K562 (cell line): ENCODE measurements around the gene TAF11L6.
"Not testable (repeated sequence)": the region's sequence is repeated elsewhere in the genome, so short reads cannot be mapped to it uniquely, and the experiment has no call there.

Experiments
- CTCF ChIP-seq, 3 experiments: IDR thresholded peaks in 2 of 3; conservative IDR thresholded peaks in 1 of 3; 2 replicates each; pipeline ENCODE4 v1.5.1; 2011 to 2012; ENCODE audit warnings: low read length in 3 of 3, mild to moderate bottlenecking in 3 of 3, control low read depth in 2 of 3, improper control_type of control experiment in 1 of 3, inconsistent platforms in 1 of 3, low read depth in 1 of 3, mixed read lengths in 1 of 3, moderate library complexity in 1 of 3; ENCODE audit not compliant: insufficient read depth in 2 of 3
- EZH2 ChIP-seq: IDR thresholded peaks from 2 replicates; pipeline ENCODE4 v1.6.1; 2012; ENCODE audit warnings: low read depth, mild to moderate bottlenecking, inconsistent platforms, low read length, borderline replicate concordance
- HIVEP1 ChIP-seq: fragments of 250-450 bp; sonication (Bioruptor Pico); IDR thresholded peaks from 2 replicates; pipeline ENCODE4 v1.4.0; 2020; ENCODE audit warnings: mild to moderate bottlenecking
- MAFG ChIP-seq: fragments of 450-650 bp; conservative IDR thresholded peaks from 2 replicates; pipeline ENCODE4 v1.6.1; 2016; ENCODE audit warnings: missing genetic modification characterization, missing compliant biosample characterization
- MAX ChIP-seq: sonication (generic); formaldehyde crosslinking; IDR thresholded peaks from 2 replicates; pipeline ENCODE4 v1.9.0; 2022; ENCODE audit warnings: mild to moderate bottlenecking, missing genetic modification reagents
- POLR2AphosphoS5 ChIP-seq: IDR thresholded peaks from 2 replicates; pipeline ENCODE4 v1.6.1; 2011; ENCODE audit warnings: mild to moderate bottlenecking, low read depth, low read length, moderate library complexity; ENCODE audit not compliant: control insufficient read depth, insufficient read depth
- REST ChIP-seq, 2 experiments: fragments of 450-650 bp; formaldehyde crosslinking in 1 of 2; IDR thresholded peaks; 2 replicates each; pipeline versions ENCODE4 v1.4.0 to v1.6.1; 2014 to 2020; ENCODE audit warnings: mild to moderate bottlenecking in 2 of 2, borderline replicate concordance in 1 of 2, low read depth in 1 of 2
- SNRNP70 ChIP-seq: fragments of 200-400 bp; formaldehyde crosslinking; optimal IDR thresholded peaks from 2 replicates; pipeline ENCODE3; 2017; ENCODE audit warnings: low read depth, low read length
- SRF ChIP-seq, 2 experiments: fragments of 250-450, 450-650 bp in 1 of 2; sonication (Bioruptor Pico) in 1 of 2; sonication (generic) in 1 of 2; formaldehyde crosslinking; IDR thresholded peaks; 2 replicates each; pipeline versions ENCODE4 v1.5.0 to v1.5.1; 2020 to 2022; ENCODE audit warnings: mild to moderate bottlenecking in 1 of 2, missing genetic modification reagents in 1 of 2
- TAF1 ChIP-seq: IDR thresholded peaks from 2 replicates; pipeline ENCODE4 v1.6.1; 2011; ENCODE audit warnings: mild to moderate bottlenecking, low read length, moderate library complexity; ENCODE audit not compliant: insufficient read depth, control insufficient read depth, severe bottlenecking; ENCODE audit errors: extremely low read depth
- ZFP36 ChIP-seq: fragments of 150-350 bp; IDR thresholded peaks from 2 replicates; pipeline ENCODE4 v1.6.1; 2018; ENCODE audit warnings: low read length, low read depth; ENCODE audit not compliant: partially characterized antibody
- ZNF134 ChIP-seq: fragments of 250-450 bp; sonication (Bioruptor Pico); conservative IDR thresholded peaks from 2 replicates; pipeline ENCODE4 v1.4.0; 2020
- ZNF766 ChIP-seq: fragments of 200-800 bp; sonication (Bioruptor generic); conservative IDR thresholded peaks from 2 replicates; pipeline ENCODE4 v1.6.1; 2016; ENCODE audit warnings: missing genetic modification characterization, missing compliant biosample characterization
- ZNF785 ChIP-seq: fragments of 250-450 bp; sonication (Bioruptor Pico); IDR thresholded peaks from 2 replicates; pipeline ENCODE4 v1.4.0; 2020; ENCODE audit warnings: mild to moderate bottlenecking

- not testable (repeated sequence) for TF ChIP-seq CTCF (IDR thresholded peaks at IDR 0.05 in 2 of 3, conservative IDR thresholded peaks at IDR 0.05 in 1 of 3; ENCODE audit: insufficient read depth in 2 of 3, low read depth in 1 of 3, low read length in 3 of 3); MAX (CRISPR knock-in tag); HIVEP1 (CRISPR knock-in tag); REST (IDR thresholded peaks at IDR 0.05; ENCODE audit: borderline replicate concordance); REST (CRISPR knock-in tag; IDR thresholded peaks at IDR 0.05; ENCODE audit: low read depth); SNRNP70; POLR2AphosphoS5; TAF1; ZNF766; ZNF785 (CRISPR knock-in tag); ZFP36; ZNF134 (CRISPR knock-in tag); EZH2; SRF (CRISPR knock-in tag; IDR thresholded peaks at IDR 0.05); MAFG (tag)
Observed at GRCh38 chr5:17491257-17491656, 37.2 kb upstream of the TAF11L6 start.
